Prostate gland (tissue), 2 donors: Measurements from ENCODE around the gene VPS33A. TPM values are rescaled to one million over a fixed set of nuclear protein-coding genes. Genes with fewer than 3 reads are reported as not detected.

ENCODE experiments used
- DNase-seq: peaks from one replicate; pipeline ENCODE4 v3.0.0-alpha.2; 2019; ENCODE audit warnings: low spot score
- H3K27ac ChIP-seq, 2 donors: fragments of 200-600 bp; sonication (generic); 2 replicates each; pipeline ENCODE4 v1.5.1; 2017 to 2019
- H3K27me3 ChIP-seq: fragments of 200-600 bp; sonication (generic); replicated peaks from 2 replicates; pipeline ENCODE4 v1.5.1; 2019; ENCODE audit not compliant: insufficient read depth
- H3K36me3 ChIP-seq, 2 donors: fragments of 200-600 bp; sonication (generic); 1 replicate in 1 of 2; 2 replicates in 1 of 2; pipeline versions ENCODE4 v1.5.1 to v1.8.1; 2017 to 2019
- H3K4me1 ChIP-seq: fragments of 200-600 bp; sonication (generic); replicated peaks from 2 replicates; pipeline ENCODE4 v1.5.1; 2019
- H3K4me3 ChIP-seq, 2 donors: fragments of 200-600 bp; sonication (generic); 2 replicates each; pipeline ENCODE4 v1.5.1; 2017 to 2019
- H3K9me3 ChIP-seq: fragments of 200-600 bp; sonication (generic); 2 replicates; pipeline ENCODE4 v1.5.1; 2017
- POLR2A ChIP-seq: fragments of 450-650 bp; IDR thresholded peaks from one replicate; pipeline ENCODE4 v1.6.1; 2016; ENCODE audit warnings: antibody characterized with exemption, mild to moderate bottlenecking
- POLR2AphosphoS5 ChIP-seq: sonication (generic); formaldehyde crosslinking; IDR thresholded peaks from one replicate; pipeline ENCODE4 v1.6.1; 2017; ENCODE audit warnings: antibody characterized with exemption
- WGBS: methylation state at CpG from one replicate; pipeline ENCODE4 v1.1.5; 2018; 5-methylcytosine and 5-hydroxymethylcytosine counted together
- intact Hi-C: fragments of 100-400 bp; cut with DNase I; formaldehyde crosslinking; loops from one replicate; pipeline ENCODE4 v1.14.2; 2022
- total RNA-seq, 2 donors: library from RNA; depleted of rRNA; stranded (reverse); fragments of >200 nt; gene quantifications; one replicate each; pipeline ENCODE4 v1.1.0, GENCODE V29; 2016
- TF ChIP-seq, protein P1 (sequence below), 4 experiments: fragments of 200-600 bp in 2 of 4; fragments of 450-650 bp in 2 of 4; sonication (generic) in 2 of 4; IDR thresholded peaks; 1 replicate in 3 of 4; 2 replicates in 1 of 4; pipeline ENCODE4 v1.5.1; 2016 to 2019; ENCODE audit warnings: antibody characterized with exemption in 4 of 4, mild to moderate bottlenecking in 2 of 4, moderate library complexity in 2 of 4

The VPS33A gene
- total RNA-seq, 2 donors from 2014 or later, result 11.3 to 23.9 TPM

DNA sequence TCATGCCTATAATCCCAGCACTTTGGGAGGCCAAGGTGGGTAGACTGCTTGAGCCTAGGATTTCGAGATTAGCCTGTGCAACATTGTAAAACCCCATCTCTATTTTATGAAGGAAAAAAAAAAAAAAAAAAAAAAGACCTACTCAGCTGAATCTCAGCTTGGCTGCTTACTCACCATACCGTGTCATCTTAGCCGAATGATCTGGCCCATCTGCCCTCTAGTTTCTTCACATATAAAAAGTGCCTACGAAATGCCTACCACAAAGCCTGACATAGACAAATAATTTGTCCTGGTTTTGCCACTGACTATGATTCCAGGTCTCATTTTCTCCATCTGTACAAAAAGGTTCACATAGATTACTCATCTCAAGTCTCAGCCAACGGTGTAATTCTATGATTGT lies 50.5 kb downstream of the VPS33A start:
- WGBS, result 91% methylated on average over 5 of the region's 5 CpGs
- no peak for TF ChIP-seq POLR2AphosphoS5
- TF ChIP-seq, protein P1, sequence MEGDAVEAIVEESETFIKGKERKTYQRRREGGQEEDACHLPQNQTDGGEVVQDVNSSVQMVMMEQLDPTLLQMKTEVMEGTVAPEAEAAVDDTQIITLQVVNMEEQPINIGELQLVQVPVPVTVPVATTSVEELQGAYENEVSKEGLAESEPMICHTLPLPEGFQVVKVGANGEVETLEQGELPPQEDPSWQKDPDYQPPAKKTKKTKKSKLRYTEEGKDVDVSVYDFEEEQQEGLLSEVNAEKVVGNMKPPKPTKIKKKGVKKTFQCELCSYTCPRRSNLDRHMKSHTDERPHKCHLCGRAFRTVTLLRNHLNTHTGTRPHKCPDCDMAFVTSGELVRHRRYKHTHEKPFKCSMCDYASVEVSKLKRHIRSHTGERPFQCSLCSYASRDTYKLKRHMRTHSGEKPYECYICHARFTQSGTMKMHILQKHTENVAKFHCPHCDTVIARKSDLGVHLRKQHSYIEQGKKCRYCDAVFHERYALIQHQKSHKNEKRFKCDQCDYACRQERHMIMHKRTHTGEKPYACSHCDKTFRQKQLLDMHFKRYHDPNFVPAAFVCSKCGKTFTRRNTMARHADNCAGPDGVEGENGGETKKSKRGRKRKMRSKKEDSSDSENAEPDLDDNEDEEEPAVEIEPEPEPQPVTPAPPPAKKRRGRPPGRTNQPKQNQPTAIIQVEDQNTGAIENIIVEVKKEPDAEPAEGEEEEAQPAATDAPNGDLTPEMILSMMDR (IDR thresholded peaks at IDR 0.05), result no peak
- TF ChIP-seq POLR2A, result no peak
- H3K4me1 ChIP-seq, result no peaks in the 10 kb centered on the region
- H3K9me3 ChIP-seq, result no peaks in the 10 kb centered on the region
- no peaks in the 10 kb centered on the region for H3K27me3 ChIP-seq
- no peak overlapping the region for H3K4me3 ChIP-seq
- peaks cover 6 to 15% of the 10 kb centered on the region in 2 donors for H3K36me3 ChIP-seq
- intact Hi-C loops, result no loop called here
- H3K27ac ChIP-seq, result no peak overlapping the region
- no peak for DNase-seq

DNA sequence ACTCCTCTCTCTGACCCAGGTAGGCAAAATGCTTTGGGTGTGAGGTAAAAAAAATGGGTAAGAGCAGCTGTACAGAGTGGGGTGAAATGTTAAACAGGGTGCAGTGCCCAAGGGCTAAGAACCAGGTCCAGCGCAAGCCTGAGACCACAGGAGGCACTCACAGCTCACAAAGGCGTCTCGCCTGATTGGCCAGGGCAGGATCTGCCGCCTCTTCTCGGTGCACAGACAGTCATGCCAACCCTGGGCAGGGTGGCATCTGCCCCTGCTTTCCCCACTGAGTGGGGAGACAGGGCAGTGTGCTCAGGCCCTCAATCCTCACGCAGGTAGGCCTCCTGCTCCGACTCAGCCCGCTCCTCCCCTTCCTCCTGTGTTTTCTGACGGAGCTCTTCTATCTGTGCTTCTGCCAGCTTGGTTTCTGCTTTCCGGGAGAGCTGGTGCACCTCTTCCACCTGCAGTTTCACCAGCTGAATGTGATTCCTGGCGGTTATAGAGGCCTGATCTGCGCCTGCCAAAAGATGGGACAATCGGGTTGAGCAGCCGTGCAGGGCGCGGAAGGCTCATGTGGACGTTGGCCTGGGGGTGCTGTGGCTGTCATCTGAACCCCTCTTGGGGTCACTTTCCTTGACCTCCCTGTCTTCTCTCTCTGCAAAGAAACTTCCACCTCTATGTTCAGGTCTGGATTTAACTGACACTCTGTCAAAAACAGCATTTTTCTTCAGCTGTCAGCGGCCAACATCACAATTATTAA lies 58.0 kb downstream of the VPS33A start:
- no peak for DNase-seq
- Histone ChIP-seq H3K36me3 (peaks cover 8 to 9% of the 10 kb centered on the region in 2 donors), H3K9me3 (no peaks in the 10 kb centered on the region), H3K4me3 (no peak overlapping the region), H3K4me1 (no peaks in the 10 kb centered on the region), H3K27ac (no peak overlapping the region), H3K27me3 (no peaks in the 10 kb centered on the region)
- TF ChIP-seq POLR2AphosphoS5 (no peak), POLR2A (no peak)
- TF ChIP-seq, protein P1 (IDR thresholded peaks at IDR 0.05), result no peak
- WGBS, result 91% methylated on average over 18 of the region's 18 CpGs
- intact Hi-C loops, result no loop called here

DNA sequence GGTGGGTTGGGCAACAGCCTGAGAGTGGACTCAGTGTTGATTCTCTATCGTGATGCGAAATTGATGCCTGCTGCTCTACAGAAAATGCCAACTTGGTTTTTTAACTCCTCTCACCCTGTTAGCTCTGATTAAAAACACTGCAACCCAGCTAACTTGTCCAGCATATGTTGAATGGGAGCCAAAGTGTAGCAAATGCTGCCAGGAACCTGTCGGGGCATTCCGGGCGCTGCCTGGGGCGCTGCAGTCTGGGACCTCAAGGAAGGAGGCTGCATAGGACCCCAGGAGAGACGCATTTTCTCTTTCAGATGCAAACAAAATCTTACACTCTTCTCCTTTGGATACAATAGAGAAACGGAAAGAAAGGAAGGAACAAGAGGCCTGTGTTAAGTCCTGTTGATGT lies 58.9 kb downstream of the VPS33A start:
- no peak overlapping the region for H3K27ac ChIP-seq
- H3K27me3 ChIP-seq, result no peaks in the 10 kb centered on the region
- TF ChIP-seq POLR2A, result no peak
- no peak for TF ChIP-seq POLR2AphosphoS5
- TF ChIP-seq, protein P1 (IDR thresholded peaks at IDR 0.05), result no peak
- 68% methylated on average over 8 of the region's 8 CpGs for WGBS
- DNase-seq, result no peak
- H3K9me3 ChIP-seq, result no peaks in the 10 kb centered on the region
- no peaks in the 10 kb centered on the region for H3K4me1 ChIP-seq
- H3K36me3 ChIP-seq, result peaks cover 6 to 8% of the 10 kb centered on the region in 2 donors
- no peak overlapping the region for H3K4me3 ChIP-seq
- intact Hi-C loops, result no loop called here

DNA sequence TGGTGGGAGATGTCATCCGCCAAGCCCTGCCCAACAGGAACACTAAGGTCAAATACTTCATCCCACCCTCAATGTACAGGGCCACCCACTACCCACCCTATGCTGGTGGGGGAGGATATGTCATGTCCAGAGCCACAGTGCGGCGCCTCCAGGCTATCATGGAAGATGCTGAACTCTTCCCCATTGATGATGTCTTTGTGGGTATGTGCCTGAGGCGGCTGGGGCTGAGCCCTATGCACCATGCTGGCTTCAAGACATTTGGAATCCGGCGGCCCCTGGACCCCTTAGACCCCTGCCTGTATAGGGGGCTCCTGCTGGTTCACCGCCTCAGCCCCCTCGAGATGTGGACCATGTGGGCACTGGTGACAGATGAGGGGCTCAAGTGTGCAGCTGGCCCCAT lies 59.3 kb downstream of the VPS33A start:
- no peak for DNase-seq
- Histone ChIP-seq H3K4me3 (no peak overlapping the region), H3K36me3 (peaks cover 6 to 8% of the 10 kb centered on the region in 2 donors), H3K4me1 (no peaks in the 10 kb centered on the region), H3K9me3 (no peaks in the 10 kb centered on the region), H3K27me3 (no peaks in the 10 kb centered on the region), H3K27ac (no peak overlapping the region)
- TF ChIP-seq POLR2A (no peak), POLR2AphosphoS5 (no peak)
- TF ChIP-seq, protein P1 (IDR thresholded peaks at IDR 0.05), result no peak
- intact Hi-C loops, result no loop called here
- 93% methylated on average over 7 of the region's 8 CpGs for WGBS
